ENCODE measurements around the gene KIAA2012.

Gene KIAA2012

GRCh38 chr2:202072737-202073401 is at the start of gene KIAA2012:
KIAA2012 (plus strand) TSS chr2:202073255; CDS start chr2:202073628, 373 bp downstream.
- DNase-seq (ENCODE audit: low read depth in 2 of 3, low spot score in 1 of 3): no peak

GRCh38 chr2:202023904-202024266 is 49.2 kb upstream of the KIAA2012 start:
- no peak for DNase-seq (ENCODE audit: low read depth in 2 of 3, low spot score in 1 of 3)

- no peak for DNase-seq (ENCODE audit: low read depth in 2 of 3, low spot score in 1 of 3)
These were observed 48.2 kb upstream of the KIAA2012 start for GRCh38 chr2:202024871-202025270.

- no peak for DNase-seq (ENCODE audit: low read depth in 2 of 3, low spot score in 1 of 3)
These were observed 47.2 kb upstream of the KIAA2012 start for GRCh38 chr2:202025816-202026215.

- DNase-seq (ENCODE audit: low read depth in 2 of 3, low spot score in 1 of 3): no peak
These were observed 46.5 kb upstream of the KIAA2012 start for GRCh38 chr2:202026507-202026906.

GRCh38 chr2:202030691-202031090 is 42.4 kb upstream of the KIAA2012 start:
- DNase-seq (ENCODE audit: low read depth in 2 of 3, low spot score in 1 of 3): no peak

GRCh38 chr2:202031246-202031951 is 41.7 kb upstream of the KIAA2012 start:
- no peak for DNase-seq (ENCODE audit: low read depth in 2 of 3, low spot score in 1 of 3)

GRCh38 chr2:202032846-202033316 is 40.2 kb upstream of the KIAA2012 start:
- peak in 1 of 3 donors; percentile 16 for DNase-seq (ENCODE audit: low read depth in 2 of 3, low spot score in 1 of 3)

- DNase-seq (ENCODE audit: low read depth in 2 of 3, low spot score in 1 of 3): peak; percentile 63 to 83 (median 67)
These were observed 39.5 kb upstream of the KIAA2012 start, which contains the start of gene FZD7 for GRCh38 chr2:202033317-202034248. FZD7 (plus strand) TSS chr2:202033855; CDS start chr2:202034648, 793 bp downstream.

- peak in 1 of 3 donors; percentile 14 for DNase-seq (ENCODE audit: low read depth in 2 of 3, low spot score in 1 of 3)
These were observed 38.6 kb upstream of the KIAA2012 start for GRCh38 chr2:202034249-202035088.

- DNase-seq (ENCODE audit: low read depth in 2 of 3, low spot score in 1 of 3): peak in 1 of 3 donors; percentile 12
These were observed 37.7 kb upstream of the KIAA2012 start for GRCh38 chr2:202035089-202035940.

GRCh38 chr2:202035941-202036372 is 37.1 kb upstream of the KIAA2012 start:
- DNase-seq (ENCODE audit: low read depth in 2 of 3, low spot score in 1 of 3): no peak

- DNase-seq (ENCODE audit: low read depth in 2 of 3, low spot score in 1 of 3): no peak
These were observed 36.4 kb upstream of the KIAA2012 start for GRCh38 chr2:202036601-202037037.

- no peak for DNase-seq (ENCODE audit: low read depth in 2 of 3, low spot score in 1 of 3)
These were observed 36.0 kb upstream of the KIAA2012 start for GRCh38 chr2:202037086-202037485.

- DNase-seq (ENCODE audit: low read depth in 2 of 3, low spot score in 1 of 3): no peak
These were observed 34.4 kb upstream of the KIAA2012 start for GRCh38 chr2:202038471-202039277.

- DNase-seq (ENCODE audit: low read depth in 2 of 3, low spot score in 1 of 3): no peak
These were observed 33.6 kb upstream of the KIAA2012 start for GRCh38 chr2:202039278-202040078.

GRCh38 chr2:202040079-202040844 is 32.8 kb upstream of the KIAA2012 start:
- DNase-seq (ENCODE audit: low read depth in 2 of 3, low spot score in 1 of 3): no peak

All from stimulated activated CD4-positive, alpha-beta T cell treated with anti-CD3 and anti-CD28 coated beads, Interleukin-12 subunit alpha, Interleukin-12 subunit beta, amount 100 ng/mL, for 48 hours (primary cell).